AML-193 (cell line): Measurements from ENCODE around the gene MYO1E.
"Not testable (repeated sequence)": the region's sequence is repeated elsewhere in the genome, so short reads cannot be mapped to it uniquely, and the experiment has no call there.

Experiments used
- DNase-seq, 2 experiments: peaks; one replicate each; lab custom pipeline; 2025; lab: John Stamatoyannopoulos, UW

Gene MYO1E

GRCh38 chr15:59292442-59293151, 80.1 kb downstream of the MYO1E start:
- no peak for DNase-seq

GRCh38 chr15:59291213-59291549, 81.5 kb downstream of the MYO1E start:
- no peak for DNase-seq

GRCh38 chr15:59290295-59291212, 82.1 kb downstream of the MYO1E start:
- DNase-seq, result no peak

- DNase-seq, result no peak
These were observed 83.1 kb downstream of the MYO1E start for GRCh38 chr15:59289574-59289973.

GRCh38 chr15:59283717-59284391, 88.8 kb downstream of the MYO1E start:
- DNase-seq, result no peak

- no peak for DNase-seq
These were observed 89.9 kb downstream of the MYO1E start for GRCh38 chr15:59282515-59283337.

- no peak for DNase-seq
These were observed 91.0 kb downstream of the MYO1E start for GRCh38 chr15:59281699-59282098.

- peak; percentile 2 to 24 for DNase-seq
These were observed 91.8 kb downstream of the MYO1E start for GRCh38 chr15:59280855-59281254.

- DNase-seq, result not testable (repeated sequence)
These were observed 92.4 kb downstream of the MYO1E start for GRCh38 chr15:59280292-59280691.

GRCh38 chr15:59279023-59279422, 93.6 kb downstream of the MYO1E start:
- DNase-seq, result no peak

GRCh38 chr15:59278120-59278519, 94.6 kb downstream of the MYO1E start:
- no peak for DNase-seq

GRCh38 chr15:59276225-59277178, 96.2 kb downstream of the MYO1E start:
- no peak for DNase-seq

- DNase-seq, result peak; percentile 18 to 30
These were observed 98.3 kb downstream of the MYO1E start for GRCh38 chr15:59274126-59274970.

- DNase-seq, result no peak
These were observed 99.4 kb downstream of the MYO1E start for GRCh38 chr15:59273234-59273633.

- no peak for DNase-seq
These were observed 101.0 kb downstream of the MYO1E start for GRCh38 chr15:59271595-59272201.

GRCh38 chr15:59268852-59269407, 103.7 kb downstream of the MYO1E start:
- no peak for DNase-seq

- DNase-seq, result no peak
These were observed 104.4 kb downstream of the MYO1E start for GRCh38 chr15:59268168-59268851.

GRCh38 chr15:59266028-59266427, 106.6 kb downstream of the MYO1E start:
- DNase-seq, result no peak
